Stomach (tissue), 9 donors: Measurements from ENCODE around the gene MFN1. TPM values are rescaled to one million over a fixed set of nuclear protein-coding genes. Genes with fewer than 3 reads are reported as not detected.

Experiments used
- DNase-seq, 2 donors: peaks; one replicate each; pipeline versions ENCODE4 v3.0.0 to v3.0.0-alpha.2; 2013 to 2019
- H3K27ac ChIP-seq, 5 donors: fragments of 200-600 bp in 4 of 5; sonication (generic) in 4 of 5; one replicate each; pipeline ENCODE4 v1.5.1; 2013 to 2019; ENCODE audit warnings: mild to moderate bottlenecking in 1 of 5, moderate library complexity in 1 of 5
- H3K27me3 ChIP-seq, 3 donors: fragments of 200-600 bp; sonication (generic); one replicate each; pipeline ENCODE4 v1.5.1; 2017 to 2019; ENCODE audit warnings: mixed run types in 1 of 3
- H3K36me3 ChIP-seq, 4 donors: fragments of 200-600 bp; sonication (generic); 1 replicate in 3 of 4; 2 replicates in 1 of 4; pipeline ENCODE4 v1.5.1; 2016 to 2019
- H3K4me1 ChIP-seq, 4 donors: fragments of 200-600 bp; sonication (generic); one replicate each; pipeline ENCODE4 v1.5.1; 2016 to 2019
- H3K4me3 ChIP-seq, 4 donors: fragments of 200-600 bp; sonication (generic) in 3 of 4; one replicate each; pipeline ENCODE4 v1.5.1; 2016 to 2019; ENCODE audit warnings: mild to moderate bottlenecking in 1 of 4
- H3K9me3 ChIP-seq, 4 donors: fragments of 200-600 bp; sonication (generic); one replicate each; pipeline ENCODE4 v1.5.1; 2016 to 2019
- CTCF ChIP-seq, 7 experiments: fragments of 450-650 bp in 4 of 7; fragments of 200-600 bp in 3 of 7; sonication (generic) in 3 of 7; IDR thresholded peaks; one replicate each; pipeline ENCODE4 v1.5.1; 2016 to 2019; ENCODE audit warnings: antibody characterized with exemption in 7 of 7, control low read depth in 2 of 7, mild to moderate bottlenecking in 1 of 7
- EP300 ChIP-seq: sonication (generic); formaldehyde crosslinking; IDR thresholded peaks from one replicate; pipeline ENCODE4 v1.6.1; 2017; ENCODE audit warnings: antibody characterized with exemption
- POLR2A ChIP-seq, 4 donors: fragments of 450-650 bp; IDR thresholded peaks; one replicate each; pipeline ENCODE4 v1.6.1; 2016; ENCODE audit warnings: antibody characterized with exemption in 4 of 4, control low read depth in 2 of 4, mild to moderate bottlenecking in 1 of 4, moderate library complexity in 1 of 4
- POLR2AphosphoS5 ChIP-seq, 3 donors: sonication (generic); formaldehyde crosslinking; IDR thresholded peaks; one replicate each; pipeline ENCODE4 v1.6.1; 2016; ENCODE audit warnings: antibody characterized with exemption in 3 of 3
- WGBS, 5 donors: extraction: QIAGEN DNeasy Blood & Tissue Kit in 3 of 5; methylation state at CpG; one replicate each; pipeline versions ENCODE4 v1.1.5 to v1.1.7; 2013 to 2018; 5-methylcytosine and 5-hydroxymethylcytosine counted together
- intact Hi-C: fragments of 100-400 bp; cut with DNase I; formaldehyde crosslinking; loops from one replicate; pipeline ENCODE4 v1.15.1; 2023; ENCODE audit warnings: low total_unique reads
- polyA plus RNA-seq, 3 donors: library from polyadenylated mRNA; stranded (reverse); fragments of 200-250 nt; gene quantifications; one replicate each; pipeline ENCODE4 v1.2.3, GENCODE V29; 2013
- total RNA-seq, 5 donors: library from RNA; depleted of rRNA; stranded (reverse); fragments of >200 nt; gene quantifications; one replicate each; pipeline versions ENCODE4 v1.1.0 to v1.2.3, GENCODE V29; 2014 to 2016
- donor health status: healthy with polysubstance abuse.
- donor health status: Bipolar disorder and iron deficiency.
- donor health status: healthy.

MFN1 gene
- total and polyA plus RNA-seq, 8 donors, result 9.7 to 124 (median 17.0) TPM

- Histone ChIP-seq H3K4me1 (no peaks in the 10 kb centered on the region), H3K27me3 (no peaks in the 10 kb centered on the region), H3K4me3 (no peak overlapping the region), H3K27ac (no peak overlapping the region), H3K9me3 (no peaks in the 10 kb centered on the region), H3K36me3 (peaks cover 44 to 98% (median 94%) of the 10 kb centered on the region in 4 donors)
- DNase-seq, result no peak
- intact Hi-C loops, result no loop called here
- TF ChIP-seq EP300, result no peak
- 80 to 95% (median 93%) methylated on average over 2 of the region's 2 CpGs for WGBS, 5 donors
These were observed 14.4 kb upstream of the MFN1 start for GRCh38 chr3:179333084-179333483.

- no peaks in the 10 kb centered on the region for H3K4me1 ChIP-seq
- no peak for DNase-seq
- H3K4me3 ChIP-seq, result no peak overlapping the region
- H3K36me3 ChIP-seq, result peaks cover 24 to 79% (median 64%) of the 10 kb centered on the region in 4 donors
- no peaks in the 10 kb centered on the region for H3K27me3 ChIP-seq
- WGBS, 5 donors, result 41 to 87% (median 53%) methylated on average over 1 of the region's 1 CpG
- intact Hi-C loops, result no loop called here
- no peak overlapping the region for H3K27ac ChIP-seq
- H3K9me3 ChIP-seq, result no peaks in the 10 kb centered on the region
- TF ChIP-seq CTCF (IDR thresholded peaks at IDR 0.05) (no peak), POLR2AphosphoS5 (IDR thresholded peaks at IDR 0.05) (no peak), EP300 (no peak), POLR2A (IDR thresholded peaks at IDR 0.05) (no peak)
These were observed 11.1 kb upstream of the MFN1 start for GRCh38 chr3:179336345-179336929.

GRCh38 chr3:179348325-179349013 lies 960 bp downstream of the MFN1 start:
- 15 to 25% (median 18%) methylated on average over 5 of the region's 5 CpGs for WGBS, 5 donors
- intact Hi-C loops, result no loop called here
- no peak for TF ChIP-seq CTCF (IDR thresholded peaks at IDR 0.05)
- TF ChIP-seq POLR2A (IDR thresholded peaks at IDR 0.05), result no peak
- no peak for TF ChIP-seq EP300
- TF ChIP-seq POLR2AphosphoS5 (IDR thresholded peaks at IDR 0.05), result no peak

GRCh38 chr3:179355996-179356395 lies 8.5 kb downstream of the MFN1 start:
- TF ChIP-seq POLR2A (IDR thresholded peaks at IDR 0.05), result no peak
- no peak for TF ChIP-seq POLR2AphosphoS5 (IDR thresholded peaks at IDR 0.05)
- TF ChIP-seq CTCF (IDR thresholded peaks at IDR 0.05), result no peak
- TF ChIP-seq EP300, result no peak
- peaks cover 68 to 100% (median 100%) of the 10 kb centered on the region in 4 donors for H3K36me3 ChIP-seq
- intact Hi-C loops, result no loop called here
- no peak overlapping the region for H3K4me3 ChIP-seq
- DNase-seq, result no peak
- no peaks in the 10 kb centered on the region for H3K27me3 ChIP-seq
- H3K27ac ChIP-seq, result no peak overlapping the region
- no peaks in the 10 kb centered on the region for H3K9me3 ChIP-seq
- peaks cover 0 to 9% (median 0%) of the 10 kb centered on the region in 4 donors for H3K4me1 ChIP-seq
- 90 to 100% (median 95%) methylated on average over 1 of the region's 1 CpG for WGBS, 5 donors

More at GRCh38 chr3:179348325-179349013, 960 bp downstream of the MFN1 start:
- peak in 1 of 2 donors; percentile 62 for DNase-seq
- Histone ChIP-seq H3K27ac (peak overlapping the region in 4 of 5 donors; percentile 88 to 92 (median 90)), H3K36me3 (peaks cover 24 to 41% (median 30%) of the 10 kb centered on the region in 4 donors), H3K4me3 (peak overlapping the region; percentile 82 to 97 (median 92)), H3K27me3 (no peaks in the 10 kb centered on the region), H3K4me1 (peaks cover 14 to 39% (median 19%) of the 10 kb centered on the region in 4 donors), H3K9me3 (no peaks in the 10 kb centered on the region)

GRCh38 chr3:179363332-179363731 lies 15.8 kb downstream of the MFN1 start:
- intact Hi-C loops, result no loop called here
- no peaks in the 10 kb centered on the region for H3K27me3 ChIP-seq
- TF ChIP-seq POLR2A (IDR thresholded peaks at IDR 0.05) (no peak), POLR2AphosphoS5 (IDR thresholded peaks at IDR 0.05) (no peak), CTCF (IDR thresholded peaks at IDR 0.05) (no peak), EP300 (no peak)
- no peak overlapping the region for H3K27ac ChIP-seq
- H3K4me1 ChIP-seq, result no peaks in the 10 kb centered on the region
- H3K36me3 ChIP-seq, result peaks cover 68 to 100% (median 100%) of the 10 kb centered on the region in 4 donors
- no peaks in the 10 kb centered on the region for H3K9me3 ChIP-seq
- WGBS, 5 donors, result 92 to 97% (median 95%) methylated on average over 5 of the region's 5 CpGs
- no peak for DNase-seq
- no peak overlapping the region for H3K4me3 ChIP-seq
